Suprapubic skin (tissue), 4 donors: ENCODE data around the gene CACNA2D2. TPM values are rescaled to one million over a fixed set of nuclear protein-coding genes. Genes with fewer than 3 reads are reported as not detected.
A peak's percentile ranks its signal among the peaks of the same experiment; 100 is the strongest.

Source experiments
- DNase-seq, 2 donors: peaks; one replicate each; pipeline ENCODE4 v3.0.0-alpha.2; 2019; ENCODE audit warnings: low spot score in 2 of 2
- H3K27ac ChIP-seq: fragments of 200-600 bp; sonication (generic); one replicate; pipeline ENCODE4 v1.5.1; 2019
- H3K27me3 ChIP-seq: fragments of 200-600 bp; sonication (generic); one replicate; pipeline ENCODE4 v1.5.1; 2019
- H3K36me3 ChIP-seq: fragments of 200-600 bp; sonication (generic); one replicate; pipeline ENCODE4 v1.5.1; 2019
- H3K4me1 ChIP-seq: fragments of 200-600 bp; sonication (generic); one replicate; pipeline ENCODE4 v1.5.1; 2019
- H3K4me3 ChIP-seq: fragments of 200-600 bp; sonication (generic); one replicate; pipeline ENCODE4 v1.5.1; 2019; ENCODE audit warnings: mild to moderate bottlenecking
- H3K9me3 ChIP-seq: fragments of 200-600 bp; sonication (generic); one replicate; pipeline ENCODE4 v1.5.1; 2019
- CTCF ChIP-seq, 2 donors: fragments of 200-600 bp in 1 of 2; fragments of 450-650 bp in 1 of 2; sonication (generic) in 1 of 2; IDR thresholded peaks; one replicate each; pipeline ENCODE4 v1.5.1; 2016 to 2019; ENCODE audit warnings: antibody characterized with exemption in 2 of 2, mild to moderate bottlenecking in 1 of 2, moderate library complexity in 1 of 2
- EP300 ChIP-seq: sonication (generic); formaldehyde crosslinking; IDR thresholded peaks from one replicate; pipeline ENCODE4 v1.6.1; 2017; ENCODE audit warnings: antibody characterized with exemption
- POLR2A ChIP-seq, 2 donors: fragments of 450-650 bp; IDR thresholded peaks; one replicate each; pipeline ENCODE4 v1.6.1; 2017; ENCODE audit warnings: antibody characterized with exemption in 2 of 2, mild to moderate bottlenecking in 2 of 2, moderate library complexity in 2 of 2
- POLR2AphosphoS5 ChIP-seq, 3 donors: sonication (generic); formaldehyde crosslinking; IDR thresholded peaks; one replicate each; pipeline ENCODE4 v1.6.1; 2017; ENCODE audit warnings: antibody characterized with exemption in 3 of 3
- WGBS: methylation state at CpG from one replicate; pipeline ENCODE4 v1.1.5; 2018; 5-methylcytosine and 5-hydroxymethylcytosine counted together
- total RNA-seq, 4 donors: library from RNA; depleted of rRNA; stranded (reverse); fragments of >200 nt; gene quantifications; one replicate each; pipeline ENCODE4 v1.1.0, GENCODE V29; 2016

The CACNA2D2 gene
- total RNA-seq, 4 donors from 2014 or later: 1.4 to 5.6 (median 1.7) TPM

- no peaks in the 10 kb centered on the region for H3K9me3 ChIP-seq
- TF ChIP-seq POLR2A (IDR thresholded peaks at IDR 0.05): no peak
- TF ChIP-seq CTCF (IDR thresholded peaks at IDR 0.05): no peak
- TF ChIP-seq EP300: no peak
- no peak for TF ChIP-seq POLR2AphosphoS5 (IDR thresholded peaks at IDR 0.05)
- DNase-seq: no peak
- H3K36me3 ChIP-seq: no peaks in the 10 kb centered on the region
- peaks cover 4% of the 10 kb centered on the region for H3K27me3 ChIP-seq
- WGBS: 65% methylated on average over 5 of the region's 9 CpGs
- peaks cover 27% of the 10 kb centered on the region for H3K4me1 ChIP-seq
- H3K4me3 ChIP-seq: no peak overlapping the region
- no peak overlapping the region for H3K27ac ChIP-seq
Observed at GRCh38 chr3:50369012-50369670, 134.3 kb downstream of the CACNA2D2 start.

- no peaks in the 10 kb centered on the region for H3K9me3 ChIP-seq
- H3K36me3 ChIP-seq: no peaks in the 10 kb centered on the region
- H3K4me1 ChIP-seq: peaks cover 23% of the 10 kb centered on the region
- no peak for TF ChIP-seq POLR2AphosphoS5 (IDR thresholded peaks at IDR 0.05)
- no peak for TF ChIP-seq POLR2A (IDR thresholded peaks at IDR 0.05)
- TF ChIP-seq EP300: no peak
- no peak for TF ChIP-seq CTCF (IDR thresholded peaks at IDR 0.05)
- 79% methylated on average over 5 of the region's 5 CpGs for WGBS
- no peak overlapping the region for H3K27ac ChIP-seq
- DNase-seq: no peak
- H3K27me3 ChIP-seq: no peaks in the 10 kb centered on the region
- peak overlapping the region; percentile 72 for H3K4me3 ChIP-seq
Observed at GRCh38 chr3:50365842-50366220, 137.6 kb downstream of the CACNA2D2 start.

GRCh38 chr3:50365080-50365841 is 138.2 kb downstream of the CACNA2D2 start:
- peak overlapping the region; percentile 72 for H3K4me3 ChIP-seq
- no peaks in the 10 kb centered on the region for H3K9me3 ChIP-seq
- H3K27me3 ChIP-seq: no peaks in the 10 kb centered on the region
- DNase-seq: peak; percentile 92 to 93
- H3K4me1 ChIP-seq: peaks cover 20% of the 10 kb centered on the region
- peak overlapping the region; percentile 48 for H3K27ac ChIP-seq
- 12% methylated on average over 17 of the region's 53 CpGs for WGBS
- TF ChIP-seq CTCF (IDR thresholded peaks at IDR 0.05) (no peak), POLR2AphosphoS5 (IDR thresholded peaks at IDR 0.05) (no peak), EP300 (no peak), POLR2A (IDR thresholded peaks at IDR 0.05) (no peak)
- no peaks in the 10 kb centered on the region for H3K36me3 ChIP-seq

- WGBS: 14% methylated on average over 23 of the region's 48 CpGs
- H3K4me3 ChIP-seq: peak overlapping the region; percentile 72
- H3K9me3 ChIP-seq: no peaks in the 10 kb centered on the region
- H3K36me3 ChIP-seq: no peaks in the 10 kb centered on the region
- DNase-seq: no peak
- TF ChIP-seq POLR2A (IDR thresholded peaks at IDR 0.05) (no peak), POLR2AphosphoS5 (IDR thresholded peaks at IDR 0.05) (no peak), CTCF (IDR thresholded peaks at IDR 0.05) (no peak), EP300 (no peak)
- H3K27ac ChIP-seq: peak overlapping the region; percentile 24
- H3K27me3 ChIP-seq: no peaks in the 10 kb centered on the region
- peaks cover 22% of the 10 kb centered on the region for H3K4me1 ChIP-seq
Observed at GRCh38 chr3:50364573-50365079, 138.8 kb downstream of the CACNA2D2 start.

GRCh38 chr3:50359760-50360110 is 143.7 kb downstream of the CACNA2D2 start:
- peaks cover 54% of the 10 kb centered on the region for H3K4me1 ChIP-seq
- no peaks in the 10 kb centered on the region for H3K27me3 ChIP-seq
- no peak overlapping the region for H3K27ac ChIP-seq
- peaks cover 19% of the 10 kb centered on the region for H3K36me3 ChIP-seq
- 7% methylated on average over 2 of the region's 8 CpGs for WGBS
- H3K9me3 ChIP-seq: no peaks in the 10 kb centered on the region
- no peak for DNase-seq
- H3K4me3 ChIP-seq: peak overlapping the region; percentile 97
- TF ChIP-seq CTCF (IDR thresholded peaks at IDR 0.05) (no peak), POLR2AphosphoS5 (IDR thresholded peaks at IDR 0.05) (no peak), EP300 (no peak), POLR2A (IDR thresholded peaks at IDR 0.05) (no peak)
